CD4-positive, alpha-beta T cell treated with Interferon gamma for 1 hour (primary cell): ENCODE measurements around the gene CD163.
"Not testable (repeated sequence)": the region's sequence is repeated elsewhere in the genome, so short reads cannot be mapped to it uniquely, and the experiment has no call there.

Source experiments
- DNase-seq: peaks from one replicate; pipeline ENCODE4 v3.0.0-alpha.2; 2020

The CD163 gene

GRCh38 chr12:7444537-7444936 lies 59.0 kb downstream of the CD163 start:
- DNase-seq = no peak

DNA sequence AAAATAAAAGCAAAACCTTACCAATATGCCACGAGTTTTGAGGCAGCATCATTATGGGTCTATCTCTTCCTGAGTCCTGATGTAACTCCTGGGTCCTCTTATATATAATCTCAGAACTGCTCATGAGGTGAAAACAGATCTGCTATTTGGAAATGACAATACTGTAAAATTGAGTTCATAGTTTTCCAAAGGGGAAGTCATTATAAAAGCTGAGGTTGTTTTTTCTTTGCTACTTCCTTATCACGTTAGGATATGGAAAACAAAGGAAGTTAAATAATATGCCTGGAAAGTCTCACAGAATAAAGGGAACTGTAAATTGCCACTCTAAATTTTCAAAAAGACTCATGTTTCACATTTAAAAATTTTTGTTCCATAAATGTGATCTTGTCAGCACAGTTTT lies 59.5 kb downstream of the CD163 start, which contains the start of gene CD163L1:
Gene CD163L1, minus strand, starts transcription at position 78 of the 400 bp plus-strand sequence. Its CDS starts 26 bp downstream, at position 52.
- no peak for DNase-seq

DNA sequence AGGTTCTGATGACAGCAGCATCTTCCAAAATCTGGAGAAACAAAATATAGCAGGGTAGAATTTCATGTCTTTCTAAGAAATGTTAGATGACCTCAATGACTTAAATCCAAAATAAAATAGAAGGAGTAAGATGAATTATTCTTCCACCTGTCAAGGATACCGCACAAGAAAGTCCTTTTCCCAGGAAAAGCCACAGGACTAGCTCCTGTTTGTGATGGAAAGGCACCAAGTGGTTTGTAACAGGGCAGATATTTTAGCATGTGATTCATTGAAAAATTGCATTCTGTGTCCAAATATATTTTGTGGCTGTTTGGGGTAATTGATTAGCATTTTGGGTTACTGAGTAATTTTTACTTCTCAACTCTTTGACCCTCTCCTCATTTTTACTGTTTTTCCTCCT lies 62.4 kb downstream of the CD163 start:
- no peak for DNase-seq

GRCh38 chr12:7439579-7440505 lies 63.7 kb downstream of the CD163 start:
- DNase-seq = peak; percentile 17

DNA sequence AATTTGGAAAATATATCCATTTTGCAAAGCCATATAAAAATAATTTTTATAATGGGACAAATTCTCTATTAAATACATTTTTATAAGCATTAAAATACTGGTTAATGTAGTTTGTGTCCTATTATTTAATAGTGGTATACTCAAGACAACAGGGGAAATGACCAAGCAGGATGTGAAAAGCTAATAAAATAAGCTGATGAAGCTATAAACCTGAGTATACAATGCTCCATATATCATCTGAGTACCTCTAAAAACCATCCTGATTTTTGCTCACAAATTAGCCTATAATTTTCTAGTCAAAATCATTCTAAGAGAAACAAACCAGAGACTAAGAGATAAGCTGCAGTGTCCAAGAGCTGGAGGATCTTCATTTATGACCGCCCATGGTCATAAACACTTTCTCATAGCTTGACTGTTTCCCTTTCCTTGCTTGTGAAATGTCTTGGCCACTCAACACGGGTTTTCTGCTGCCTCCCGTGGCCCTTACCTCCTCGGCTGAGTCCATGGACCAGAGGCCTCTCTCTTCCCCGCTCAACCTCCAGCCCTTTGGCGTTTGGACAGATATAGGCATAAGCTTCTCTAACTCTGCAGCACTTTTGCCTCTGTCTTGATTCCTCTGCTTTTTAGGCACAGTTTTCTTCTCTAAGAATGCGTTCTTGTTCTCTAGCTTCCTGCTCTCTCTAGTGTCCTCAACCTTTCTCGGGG lies 65.1 kb downstream of the CD163 start:
- not testable (repeated sequence) for DNase-seq

- not testable (repeated sequence) for DNase-seq
These were observed 66.1 kb downstream of the CD163 start for GRCh38 chr12:7437494-7437893.

DNA sequence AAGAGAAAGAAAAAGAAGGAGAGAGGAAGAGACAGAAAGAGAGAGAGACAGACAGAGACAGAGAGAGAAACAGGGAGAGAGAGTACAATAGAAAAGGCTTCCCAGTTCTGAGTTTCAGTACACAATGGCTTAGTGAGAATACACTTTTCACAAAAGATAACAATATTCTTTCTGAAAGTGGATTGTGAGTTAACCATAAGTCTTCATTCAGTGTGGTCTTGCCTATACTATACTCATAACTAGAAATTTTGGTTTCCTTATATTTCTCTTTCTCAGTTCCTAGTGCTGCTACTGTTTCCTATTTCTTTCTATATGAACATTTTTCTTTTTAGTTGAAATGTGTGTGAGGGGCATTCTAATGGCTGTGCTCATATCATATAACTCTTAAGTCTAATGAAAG lies 68.9 kb downstream of the CD163 start:
- no peak for DNase-seq

- DNase-seq = no peak
These were observed 70.2 kb downstream of the CD163 start for GRCh38 chr12:7433276-7433822.

DNA sequence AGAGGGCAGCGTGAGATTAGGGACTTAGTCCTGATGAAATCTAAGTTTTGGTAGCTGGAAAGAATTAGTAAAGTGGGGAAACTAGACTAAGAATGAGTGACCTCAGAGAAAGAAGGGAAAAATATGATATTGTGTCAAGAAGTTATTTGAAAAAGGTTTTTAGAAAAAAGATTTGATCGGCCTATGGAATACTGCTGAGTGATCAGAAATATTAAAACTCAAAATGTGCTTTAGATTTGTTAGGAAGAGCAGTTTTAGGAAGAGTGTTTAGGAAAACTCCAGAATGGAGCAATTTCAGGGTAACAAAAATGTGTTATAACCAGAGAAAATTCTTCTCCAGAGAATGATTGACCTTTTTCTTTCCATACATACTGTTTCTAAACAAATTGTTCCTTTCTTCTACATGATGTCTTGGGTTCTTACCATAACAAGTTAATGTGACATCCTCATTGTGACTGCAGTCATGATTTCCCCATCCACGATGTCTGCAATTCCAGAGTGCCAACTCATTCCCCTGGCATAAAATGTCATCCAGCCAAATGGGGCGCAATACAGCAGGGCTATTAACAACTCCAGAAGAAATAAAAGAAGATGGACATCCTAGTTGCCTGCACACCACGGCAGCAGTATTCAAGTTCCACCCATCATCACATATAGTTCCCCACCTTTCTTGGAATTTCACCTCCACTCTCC lies 71.4 kb downstream of the CD163 start:
- no peak for DNase-seq
